Psoas muscle (tissue), 8 donors: ENCODE measurements around the gene MBP. TPM values are rescaled to one million over a fixed set of nuclear protein-coding genes. Genes with fewer than 3 reads are reported as not detected.

Experiments used
- ATAC-seq, 4 donors: fragments of 200-7000 bp; cut with Tn5 transposase; one replicate each; pipeline ENCODE4 v1.9.1; 2020; ENCODE audit warnings: moderate library complexity in 3 of 4, mild to moderate bottlenecking in 2 of 4
- DNase-seq, 2 donors: peaks; one replicate each; pipeline ENCODE4 v3.0.0-alpha.2; 2020
- H3K27ac ChIP-seq: fragments of 200-600 bp; one replicate; pipeline ENCODE4 v1.8.0; 2022
- H3K27me3 ChIP-seq, 3 donors: fragments of 200-600 bp in 1 of 3; one replicate each; pipeline versions ENCODE4 v1.6.1 to v1.8.0; 2013 to 2022; ENCODE audit warnings: low read length in 2 of 3, mild to moderate bottlenecking in 2 of 3, moderate library complexity in 1 of 3; ENCODE audit not compliant: insufficient read depth in 3 of 3
- H3K36me3 ChIP-seq, 2 donors: fragments of 200-600 bp in 1 of 2; one replicate each; pipeline versions ENCODE4 v1.6.1 to v1.8.0; 2013 to 2022; ENCODE audit warnings: low read depth in 1 of 2, mild to moderate bottlenecking in 1 of 2, moderate library complexity in 1 of 2; ENCODE audit not compliant: insufficient read depth in 1 of 2
- H3K4me1 ChIP-seq: fragments of 200-600 bp; one replicate; pipeline ENCODE4 v1.8.0; 2022
- H3K4me3 ChIP-seq: fragments of 200-600 bp; one replicate; pipeline ENCODE4 v1.8.0; 2022; ENCODE audit warnings: mild to moderate bottlenecking
- H3K9me3 ChIP-seq: fragments of 200-600 bp; one replicate; pipeline ENCODE4 v1.8.0; 2022
- CTCF ChIP-seq: fragments of 200-600 bp; IDR thresholded peaks from one replicate; pipeline ENCODE4 v1.8.0; 2022; ENCODE audit warnings: antibody characterized with exemption
- WGBS, 3 donors: extraction: QIAGEN DNeasy Blood & Tissue Kit; methylation state at CpG; one replicate each; pipeline versions ENCODE4 v1.1.6 to v1.1.7; 2013; 5-methylcytosine and 5-hydroxymethylcytosine counted together
- intact Hi-C, 2 donors: fragments of 100-400 bp; cut with DNase I; formaldehyde crosslinking; loops; one replicate each; pipeline versions ENCODE4 v1.11.0 to v1.14.2; 2022
- polyA plus RNA-seq, 3 donors: library from polyadenylated mRNA; stranded (reverse); fragments of 200-250 nt; gene quantifications; one replicate each; pipeline ENCODE4 v1.2.3, GENCODE V29; 2013
- total RNA-seq, 4 donors: library from RNA; stranded (reverse); fragmentation: NEBNext Ultra II Directional in 2 of 4; extraction: Animal tissue kit (Norgen Biotek cat#: 25700) in 2 of 4; gene quantifications; one replicate each; pipeline versions ENCODE4 v1.2.1 to v1.2.4, GENCODE V29; 2021 to 2023
- donor health status: healthy with polysubstance abuse.
- donor health status: DM: no; HTN: no; CAD: no; lungs with moderate emphysema.
- donor health status: Bipolar disorder and iron deficiency.
- donor health status: healthy.
- donor health status: DM: yes; HTN: yes; CAD: no.
- donor health status: DM: no; HTN: no; CAD: no.
- donor health status: DM: no; HTN: no; CAD: no.
- donor health status: DM: yes; HTN: yes; CAD: no.

MBP gene
- total and polyA plus RNA-seq, 7 donors = 16.4 to 88.2 (median 51.6) TPM

DNA sequence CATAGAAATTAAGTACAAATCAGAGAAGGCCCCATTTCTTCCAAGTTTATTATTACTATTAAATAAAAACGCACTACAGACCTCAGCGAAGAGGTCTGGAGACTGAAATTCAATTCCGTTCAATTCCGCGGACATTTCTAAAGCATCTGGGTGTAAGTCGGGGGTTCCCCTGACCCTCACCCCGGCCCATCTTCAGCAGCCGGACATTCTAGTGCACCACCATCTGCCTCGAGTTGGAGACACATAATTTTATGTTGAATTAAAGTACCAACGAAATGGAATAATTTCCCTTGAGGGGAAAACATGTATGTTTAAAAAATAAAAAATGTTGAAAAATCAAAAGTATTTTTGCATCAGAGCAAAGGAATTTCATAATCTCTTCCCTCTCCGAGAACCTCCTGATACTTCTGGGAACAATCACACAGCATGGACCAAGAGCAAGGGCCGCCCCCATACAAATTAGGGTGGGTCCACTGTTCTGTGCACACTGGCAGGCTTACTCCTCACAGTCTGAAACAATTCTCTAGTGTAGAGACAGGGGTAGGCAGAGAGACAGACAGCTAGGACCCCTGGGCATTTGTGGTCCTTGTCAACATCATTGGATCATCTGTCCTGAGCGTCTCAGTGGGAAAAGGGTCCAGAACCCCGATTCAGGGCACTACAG, 29.3 kb downstream of the MBP start:
- TF ChIP-seq CTCF = no peak
- Histone ChIP-seq H3K27ac (peak overlapping the region; percentile 86), H3K4me3 (no peak overlapping the region), H3K36me3 (peaks cover 0 to 7% of the 10 kb centered on the region in 2 donors), H3K4me1 (peaks cover 63% of the 10 kb centered on the region), H3K9me3 (no peaks in the 10 kb centered on the region), H3K27me3 (no peaks in the 10 kb centered on the region)
- no peak for ATAC-seq
- peak in 1 of 2 donors; percentile 51 for DNase-seq
- intact Hi-C loops = no loop called here
- 55 to 78% (median 64%) methylated on average over 14 of the region's 14 CpGs for whole genome bisulfite sequencing, 3 donors

GRCh38 chr18:77102259-77103040, 30.1 kb downstream of the MBP start:
- DNase-seq (no peak), ATAC-seq (peak; percentile 33 to 62 (median 50))
- 19 to 32% (median 25%) methylated on average over 3 of the region's 3 CpGs for WGBS, 3 donors
- Histone ChIP-seq H3K9me3 (no peaks in the 10 kb centered on the region), H3K36me3 (peaks cover 0 to 7% of the 10 kb centered on the region in 2 donors), H3K4me1 (peaks cover 65% of the 10 kb centered on the region), H3K27me3 (no peaks in the 10 kb centered on the region), H3K4me3 (peak overlapping the region; percentile 26), H3K27ac (peak overlapping the region; percentile 86)
- intact Hi-C loops = no loop called here
- TF ChIP-seq CTCF = no peak

DNA sequence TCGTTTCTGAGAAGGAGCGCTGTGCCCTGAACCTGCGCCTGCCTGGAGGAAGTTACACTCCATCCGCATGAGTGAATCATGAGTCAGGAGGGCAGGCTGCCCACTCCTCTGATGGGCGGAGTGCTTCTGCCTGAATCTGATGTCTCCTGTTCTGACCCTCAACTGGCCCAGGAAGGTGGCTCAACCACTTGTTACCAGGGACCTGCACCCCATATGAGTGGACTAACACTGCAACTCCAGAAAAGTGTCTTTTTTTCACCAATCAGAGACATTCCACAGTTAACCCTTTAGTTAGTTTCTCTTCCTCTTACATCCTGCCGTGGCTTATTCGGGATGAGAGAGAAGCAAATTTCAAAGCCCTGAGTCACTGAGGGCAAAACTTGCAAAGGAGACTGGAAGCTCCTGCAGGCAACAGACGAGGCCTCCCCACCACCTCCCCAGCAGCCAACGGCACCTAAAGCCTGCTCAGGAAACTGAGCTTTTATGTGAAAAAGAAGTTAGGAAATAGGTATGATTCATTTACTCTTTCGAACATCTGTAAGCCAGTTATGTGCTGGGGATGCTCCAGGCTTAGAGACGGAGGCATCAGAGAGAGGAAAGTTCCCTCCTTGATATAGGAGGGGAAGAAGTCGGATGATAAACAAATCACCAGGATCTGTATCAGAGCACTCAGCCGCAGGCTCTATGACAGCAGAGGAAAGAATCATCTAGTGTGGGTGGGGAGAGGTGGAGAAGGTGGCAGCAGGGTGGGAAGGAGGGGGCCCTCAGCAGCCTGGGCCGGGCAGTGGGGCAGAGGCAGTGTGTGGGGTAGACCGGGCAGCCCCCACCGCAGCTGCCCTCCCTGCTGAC, 30.9 kb downstream of the MBP start:
- peaks cover 58% of the 10 kb centered on the region for H3K4me1 ChIP-seq
- ATAC-seq = peak; percentile 87 to 92 (median 91)
- peaks cover 0 to 7% of the 10 kb centered on the region in 2 donors for H3K36me3 ChIP-seq
- intact Hi-C loops = no loop called here
- no peak for TF ChIP-seq CTCF
- peak; percentile 92 to 93 for DNase-seq
- no peaks in the 10 kb centered on the region for H3K9me3 ChIP-seq
- 18 to 46% (median 23%) methylated on average over 16 of the region's 16 CpGs for WGBS, 3 donors
- no peaks in the 10 kb centered on the region for H3K27me3 ChIP-seq
- H3K4me3 ChIP-seq = peak overlapping the region; percentile 26
- H3K27ac ChIP-seq = peak overlapping the region; percentile 86

GRCh38 chr18:77100751-77101355, 31.7 kb downstream of the MBP start:
- intact Hi-C loops = no loop called here
- peaks cover 0 to 7% of the 10 kb centered on the region in 2 donors for H3K36me3 ChIP-seq
- peak in 1 of 2 donors; percentile 40 for DNase-seq
- H3K4me3 ChIP-seq = peak overlapping the region; percentile 20
- peaks cover 56% of the 10 kb centered on the region for H3K4me1 ChIP-seq
- no peak for TF ChIP-seq CTCF
- H3K9me3 ChIP-seq = no peaks in the 10 kb centered on the region
- ATAC-seq = peak in 1 of 4 donors; percentile 4
- no peaks in the 10 kb centered on the region for H3K27me3 ChIP-seq
- H3K27ac ChIP-seq = peak overlapping the region; percentile 86
- WGBS, 3 donors = 64 to 77% (median 72%) methylated on average over 8 of the region's 8 CpGs
